NCI-H187 (cell line): ENCODE results near the gene FERMT1.
"Not testable (repeated sequence)": the region's sequence is repeated elsewhere in the genome, so short reads cannot be mapped to it uniquely, and the experiment has no call there.

Experiments
- DNase-seq, 2 experiments: peaks; one replicate each; lab custom pipeline; 2025; lab: John Stamatoyannopoulos, UW

The FERMT1 gene

DNA sequence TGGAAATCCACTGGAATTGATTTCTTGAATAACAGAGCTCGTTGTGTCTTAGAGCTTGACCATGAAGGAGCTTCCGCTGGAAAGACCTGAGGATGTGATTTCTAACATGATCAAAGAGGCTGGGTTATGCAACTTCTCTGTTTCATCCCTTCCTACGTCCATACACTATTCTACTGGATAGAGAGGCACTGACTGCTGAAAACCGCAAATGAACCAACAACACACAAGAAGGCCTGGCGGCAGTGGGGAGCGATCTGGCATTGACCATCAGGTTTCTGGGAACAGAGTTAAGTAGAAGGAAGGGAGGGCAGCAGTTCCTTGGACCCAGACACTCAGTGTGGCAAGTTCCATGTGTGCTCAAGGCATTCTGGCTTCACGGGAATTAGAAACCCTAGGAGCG is 82.3 kb downstream of the FERMT1 start:
- no peak for DNase-seq

DNA sequence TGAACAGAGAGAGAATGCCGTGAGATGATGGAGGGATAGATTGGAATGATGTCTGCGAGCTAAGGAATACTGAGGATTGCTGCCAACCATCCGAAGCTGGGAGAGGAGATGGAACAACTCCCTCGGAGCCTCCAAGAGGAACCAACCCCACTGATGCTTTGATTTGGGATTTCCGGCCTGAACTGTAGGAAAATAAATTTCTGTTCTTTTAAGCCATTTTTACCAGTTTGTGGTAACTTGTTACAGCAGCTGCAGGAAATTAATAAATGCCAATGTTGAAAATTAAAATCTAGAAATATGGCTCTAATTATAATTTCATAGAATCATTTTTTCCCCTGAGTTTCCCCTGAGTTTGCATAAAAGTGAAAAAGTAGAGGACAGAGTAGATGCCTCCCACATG is 83.1 kb downstream of the FERMT1 start:
- no peak for DNase-seq

- no peak for DNase-seq
Observed at GRCh38 chr20:6038256-6038655, 84.6 kb downstream of the FERMT1 start.

DNA sequence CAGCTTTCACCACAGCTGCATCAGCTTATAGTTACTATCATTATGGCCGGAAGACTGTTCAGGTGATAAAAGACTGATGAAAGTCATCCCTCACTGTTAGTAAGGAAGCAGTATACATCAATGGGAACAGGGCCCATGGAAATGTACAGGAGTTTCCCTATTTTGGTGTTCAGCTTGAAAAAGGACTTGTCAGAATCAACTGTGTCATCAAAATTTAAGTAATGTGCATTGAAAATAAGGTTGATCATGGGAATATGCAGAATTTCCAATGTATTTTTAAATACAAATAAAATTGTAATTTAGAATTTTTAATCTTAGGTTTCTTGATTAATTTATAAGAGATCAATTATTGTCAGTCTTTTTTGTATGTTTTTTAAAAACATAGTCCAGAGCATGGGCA is 85.7 kb downstream of the FERMT1 start:
- DNase-seq: no peak

DNA sequence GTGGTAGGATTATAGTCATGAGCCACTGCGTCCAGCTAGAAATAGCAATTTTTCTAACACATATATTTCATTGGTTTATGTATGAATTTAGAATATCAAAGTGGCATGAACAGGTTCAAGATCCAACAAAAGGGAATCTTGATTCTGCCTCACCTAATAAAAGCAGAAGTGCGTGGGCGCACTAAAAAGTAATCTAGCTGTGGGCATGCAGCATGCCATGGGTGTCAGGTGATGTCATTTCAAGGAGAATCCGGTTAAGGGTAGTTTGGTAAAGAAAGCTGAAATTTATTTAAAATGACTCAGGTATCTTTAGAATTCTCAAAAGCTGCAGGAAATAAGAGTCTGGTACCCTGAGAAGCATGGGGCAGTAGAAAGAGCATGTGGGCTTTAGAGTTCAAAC is 86.6 kb downstream of the FERMT1 start:
- no peak for DNase-seq

DNA sequence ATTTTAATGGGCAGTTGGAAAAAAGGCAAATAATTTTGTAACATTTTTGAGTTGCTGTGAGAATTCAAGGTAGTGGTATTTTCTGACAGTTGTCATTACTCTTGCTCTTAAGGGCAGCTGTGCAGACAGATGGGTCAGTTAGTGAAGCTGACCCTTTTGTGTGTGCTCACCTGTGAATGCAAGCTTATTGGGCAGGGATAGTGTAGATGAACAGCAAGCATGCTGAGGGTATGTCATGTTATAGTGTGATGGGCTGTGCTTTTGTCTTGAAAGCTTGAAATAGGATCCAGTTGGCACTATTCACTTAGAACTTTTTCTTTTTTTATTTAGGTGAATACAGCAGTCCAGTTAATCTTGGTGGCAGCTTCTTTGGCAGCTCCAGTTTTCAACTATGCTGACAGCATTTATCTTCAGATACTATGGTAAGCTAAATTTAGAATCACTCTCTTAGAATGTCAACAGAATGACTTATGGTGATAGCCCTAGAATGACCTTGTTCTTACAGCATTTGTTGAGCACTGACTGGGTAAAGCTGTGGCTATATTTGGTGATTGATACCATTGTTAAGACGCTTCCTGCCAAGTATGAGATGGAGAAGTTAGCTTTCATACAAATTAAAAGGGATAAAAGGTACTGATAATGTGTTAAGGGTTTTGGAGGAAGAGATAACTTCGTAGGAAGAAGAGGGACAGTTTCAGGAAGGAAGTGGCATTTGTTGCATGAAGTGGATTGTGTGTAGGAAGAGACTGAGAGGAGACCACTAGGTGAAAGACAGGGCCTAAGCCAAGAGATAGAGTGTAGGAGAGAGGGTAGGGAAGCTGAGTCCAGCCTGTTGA is 88.5 kb downstream of the FERMT1 start:
- no peak for DNase-seq

GRCh38 chr20:6032907-6033306 is 89.9 kb downstream of the FERMT1 start:
- DNase-seq: not testable (repeated sequence)

DNA sequence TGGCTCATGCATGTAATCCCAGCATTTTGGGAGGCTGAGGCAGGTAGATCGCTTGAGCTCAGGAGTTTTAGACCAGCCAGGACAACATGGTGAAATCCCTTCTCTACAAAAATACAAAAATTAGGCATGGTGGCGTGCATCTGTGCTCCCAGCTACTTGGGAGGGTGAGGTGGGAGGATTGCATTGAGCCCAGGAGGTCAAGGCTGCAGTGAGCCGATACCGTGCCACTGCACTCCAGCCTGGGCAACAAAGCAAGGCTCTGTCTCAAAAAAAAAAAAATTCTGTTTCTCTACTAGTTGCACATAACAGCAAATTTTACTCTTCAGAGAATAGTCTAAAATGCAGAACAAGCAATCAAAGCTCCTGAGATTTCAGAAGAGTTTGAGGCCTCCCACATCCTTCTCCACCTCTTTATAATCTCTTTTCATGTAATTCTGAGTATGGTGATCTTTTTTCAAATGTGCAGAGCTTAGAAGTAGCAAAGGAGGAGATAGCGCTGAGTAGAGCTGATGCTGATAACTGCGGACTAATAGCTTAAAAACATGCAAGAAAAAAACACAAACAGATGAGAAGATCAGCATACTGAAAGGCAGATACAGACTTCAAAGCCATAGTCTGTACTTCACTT is 92.3 kb downstream of the FERMT1 start:
- no peak for DNase-seq

DNA sequence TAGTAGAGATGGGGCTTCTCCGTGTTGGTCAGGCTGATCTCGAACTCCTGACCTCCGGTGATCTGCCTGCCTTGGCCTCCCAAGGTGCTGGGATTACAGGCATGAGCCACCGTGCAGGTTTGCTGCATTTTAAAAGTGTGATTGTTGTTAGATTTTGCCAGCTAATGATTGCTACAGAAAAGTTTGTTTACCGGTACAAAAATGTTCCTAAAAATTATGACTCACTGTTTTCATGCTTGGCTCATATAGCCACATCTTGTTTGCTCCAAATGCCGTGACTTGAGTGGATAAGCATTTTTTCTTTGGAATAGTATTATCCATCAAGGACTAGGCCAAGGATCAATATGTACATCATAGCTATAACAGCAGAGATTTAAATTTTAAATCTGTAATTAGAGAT is 93.3 kb downstream of the FERMT1 start:
- DNase-seq: no peak

- no peak for DNase-seq
Observed at GRCh38 chr20:6028818-6029217, 94.0 kb downstream of the FERMT1 start.

DNA sequence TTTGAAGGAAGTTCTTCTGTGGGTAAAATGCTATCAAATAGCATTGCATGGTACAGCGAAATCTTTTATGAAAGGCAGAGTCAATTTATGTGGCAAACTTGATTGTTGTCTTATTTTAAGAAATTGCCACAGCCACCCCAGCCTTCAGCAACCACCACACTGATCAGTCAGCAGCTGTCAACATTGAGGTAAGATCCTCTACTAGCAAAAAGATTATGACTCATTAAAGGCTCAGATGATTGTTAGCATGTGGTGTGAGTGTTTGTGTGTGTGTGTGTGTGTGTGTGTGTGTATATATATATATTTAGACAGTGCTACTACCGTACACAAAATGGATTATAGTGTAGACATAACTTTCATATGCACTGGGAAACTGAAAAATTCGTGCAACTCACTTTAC is 96.8 kb downstream of the FERMT1 start:
- DNase-seq: no peak
